ENCODE data around the gene MIA2. TPM values are rescaled to one million over a fixed set of nuclear protein-coding genes. Genes with fewer than 3 reads are reported as not detected.

MIA2 gene
- total RNA-seq, 1 experiment from 2014 or later, result 15.0 TPM

DNA sequence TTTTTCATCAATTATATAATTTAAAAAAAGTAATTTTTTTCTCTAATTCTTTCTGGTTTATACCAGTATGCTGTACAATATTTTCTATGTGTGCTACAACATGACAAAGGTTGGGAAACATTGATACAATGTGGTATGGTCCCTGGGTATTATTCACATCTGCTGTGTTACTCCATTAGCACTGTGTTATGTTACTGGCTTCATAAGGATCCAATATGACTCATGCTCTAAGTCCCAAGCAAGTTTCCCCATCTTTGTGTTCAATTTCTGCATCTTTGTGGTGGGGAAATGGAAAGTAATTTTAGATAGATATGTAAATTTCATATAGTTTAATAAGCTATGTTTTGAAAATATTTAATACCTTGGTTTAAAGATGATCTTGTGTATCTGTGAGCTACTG lies 162.7 kb downstream of the MIA2 start:
- no peak overlapping the region for H3T11ph ChIP-seq (ENCODE audit: low read length)
- Mint-ChIP-seq H3K36me3 (ENCODE audit: insufficient read depth in 1 of 3, low read depth in 3 of 3) (peaks cover 0 to 2% (median 0%) of the 10 kb centered on the region in 3 experiments; a peak in 1 of 7 replicates), H3K9me3 (no peaks in the 10 kb centered on the region), H3K4me3 (no peak overlapping the region), H3K27ac (no peak overlapping the region), H3K4me1 (peaks cover 2% of the 10 kb centered on the region in 2 experiments; a peak in 2 of 4 replicates), H3K27me3 (ENCODE audit: low read depth) (no peaks in the 10 kb centered on the region)
- no peaks in the 10 kb centered on the region for H3K23me2 ChIP-seq (ENCODE audit: insufficient read length, low read depth, low read length, poor library complexity, severe bottlenecking)
- H2BK5ac ChIP-seq (ENCODE audit: insufficient read length, low read length), result no peak overlapping the region
- H3K23ac ChIP-seq (ENCODE audit: insufficient read length, low read depth, low read length), result no peak overlapping the region
- no peak overlapping the region for H3K56ac ChIP-seq (ENCODE audit: insufficient read length, low read depth, low read length)
- no peak overlapping the region for H2AK5ac ChIP-seq (ENCODE audit: insufficient read length, low read length)
- H2BK15ac ChIP-seq (ENCODE audit: low read depth, low read length), result no peak overlapping the region
- no peak overlapping the region for H2BK12ac ChIP-seq (ENCODE audit: insufficient read length, low read depth, low read length)
- H3K4me2 ChIP-seq (ENCODE audit: insufficient read depth, insufficient read length, low read length), result no peak overlapping the region
- no peaks in the 10 kb centered on the region for H4K20me1 ChIP-seq (ENCODE audit: control insufficient read depth, insufficient read depth, insufficient read length)
- no peak overlapping the region for H4K5ac ChIP-seq (ENCODE audit: insufficient read length, low read depth, low read length)
- no peaks in the 10 kb centered on the region for H3K4me1 ChIP-seq (ENCODE audit: insufficient read depth, low read length)
- H4K8ac ChIP-seq (replicated peaks; ENCODE audit: insufficient read length, low read depth, low read length), result no peak overlapping the region
- no peak overlapping the region for H3K9ac ChIP-seq (ENCODE audit: extremely low read depth, insufficient read length, low read length)
- H3K9me3 ChIP-seq (ENCODE audit: control insufficient read depth, low read depth, low read length), result no peaks in the 10 kb centered on the region
- no peak overlapping the region for H2AFZ ChIP-seq (ENCODE audit: low read length)
- DNase-seq, result no peak
- H3K18ac ChIP-seq (ENCODE audit: insufficient read length, low read depth, low read length), result no peak overlapping the region
- no peak overlapping the region for H3K4ac ChIP-seq (ENCODE audit: low read depth, low read length)
- H2BK20ac ChIP-seq (ENCODE audit: low read depth, low read length, poor library complexity, severe bottlenecking), result no peak overlapping the region
- no peak overlapping the region for H3K14ac ChIP-seq (ENCODE audit: insufficient read depth, low read length)
- no peaks in the 10 kb centered on the region for H3K79me2 ChIP-seq (ENCODE audit: insufficient read depth, low read length)
- TF ChIP-seq, protein P1, sequence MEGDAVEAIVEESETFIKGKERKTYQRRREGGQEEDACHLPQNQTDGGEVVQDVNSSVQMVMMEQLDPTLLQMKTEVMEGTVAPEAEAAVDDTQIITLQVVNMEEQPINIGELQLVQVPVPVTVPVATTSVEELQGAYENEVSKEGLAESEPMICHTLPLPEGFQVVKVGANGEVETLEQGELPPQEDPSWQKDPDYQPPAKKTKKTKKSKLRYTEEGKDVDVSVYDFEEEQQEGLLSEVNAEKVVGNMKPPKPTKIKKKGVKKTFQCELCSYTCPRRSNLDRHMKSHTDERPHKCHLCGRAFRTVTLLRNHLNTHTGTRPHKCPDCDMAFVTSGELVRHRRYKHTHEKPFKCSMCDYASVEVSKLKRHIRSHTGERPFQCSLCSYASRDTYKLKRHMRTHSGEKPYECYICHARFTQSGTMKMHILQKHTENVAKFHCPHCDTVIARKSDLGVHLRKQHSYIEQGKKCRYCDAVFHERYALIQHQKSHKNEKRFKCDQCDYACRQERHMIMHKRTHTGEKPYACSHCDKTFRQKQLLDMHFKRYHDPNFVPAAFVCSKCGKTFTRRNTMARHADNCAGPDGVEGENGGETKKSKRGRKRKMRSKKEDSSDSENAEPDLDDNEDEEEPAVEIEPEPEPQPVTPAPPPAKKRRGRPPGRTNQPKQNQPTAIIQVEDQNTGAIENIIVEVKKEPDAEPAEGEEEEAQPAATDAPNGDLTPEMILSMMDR (conservative IDR thresholded peaks at IDR 0.05), result no peak
- H4K91ac ChIP-seq (ENCODE audit: insufficient read length, low read depth, low read length), result no peak overlapping the region
- H3K79me1 ChIP-seq (ENCODE audit: insufficient read depth, low read depth, low read length, poor library complexity, severe bottlenecking), result no peaks in the 10 kb centered on the region
- H2BK120ac ChIP-seq (ENCODE audit: low read depth, low read length, poor library complexity, severe bottlenecking), result no peak overlapping the region
- H3K27me3 ChIP-seq (ENCODE audit: insufficient read depth, low read length), result no peaks in the 10 kb centered on the region
- no peak overlapping the region for H3K27ac ChIP-seq (ENCODE audit: insufficient read length, low read depth, low read length)
